ENCODE data around the gene UBASH3B.

The UBASH3B gene

DNA sequence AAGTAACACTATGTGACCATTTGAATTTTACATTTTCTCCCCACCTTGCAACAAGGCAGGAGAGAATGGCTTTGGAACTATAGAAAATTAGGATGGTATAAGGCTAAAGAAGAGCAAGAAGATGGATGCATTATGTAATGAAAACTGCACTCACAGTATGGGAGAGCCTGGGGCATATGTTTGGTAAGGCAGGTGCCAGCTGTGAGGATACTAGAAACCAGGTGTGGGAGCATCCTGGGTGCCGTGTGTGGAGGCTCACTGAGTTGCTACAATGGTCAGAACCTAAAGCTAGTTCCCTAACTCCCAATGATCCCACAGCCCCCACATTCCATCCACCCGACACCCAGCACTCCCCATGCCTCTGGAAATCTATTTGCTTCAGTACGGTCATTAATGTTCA is 42.9 kb downstream of the UBASH3B start:
- H3K4me3 ChIP-seq (ENCODE audit: low read length) = no peak overlapping the region; the same call in 1 of the 2 replicates
- no peak for DNase-seq (ENCODE audit: low read depth, low spot score)

DNA sequence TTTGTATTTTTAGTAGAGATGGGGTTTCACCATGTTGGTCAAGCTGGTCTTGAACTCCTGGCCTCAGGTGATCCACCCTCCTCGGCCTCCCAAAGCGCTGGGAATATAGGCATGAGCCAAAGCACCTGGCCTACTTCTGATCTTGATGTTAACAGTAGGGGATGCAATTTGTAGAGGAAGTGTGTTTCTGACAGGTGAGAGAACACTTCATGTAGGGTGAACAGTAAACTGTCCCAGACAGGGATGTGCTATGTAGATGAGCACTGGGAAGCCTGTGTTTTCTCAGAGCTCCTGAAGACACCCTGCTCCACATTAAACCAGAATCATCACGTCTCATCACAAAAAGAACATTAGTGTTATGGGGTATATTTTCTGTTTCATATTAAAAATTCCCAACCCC is 45.1 kb downstream of the UBASH3B start:
- no peak overlapping the region for H3K4me3 ChIP-seq (ENCODE audit: low read length)
- DNase-seq (ENCODE audit: low read depth, low spot score) = no peak

DNA sequence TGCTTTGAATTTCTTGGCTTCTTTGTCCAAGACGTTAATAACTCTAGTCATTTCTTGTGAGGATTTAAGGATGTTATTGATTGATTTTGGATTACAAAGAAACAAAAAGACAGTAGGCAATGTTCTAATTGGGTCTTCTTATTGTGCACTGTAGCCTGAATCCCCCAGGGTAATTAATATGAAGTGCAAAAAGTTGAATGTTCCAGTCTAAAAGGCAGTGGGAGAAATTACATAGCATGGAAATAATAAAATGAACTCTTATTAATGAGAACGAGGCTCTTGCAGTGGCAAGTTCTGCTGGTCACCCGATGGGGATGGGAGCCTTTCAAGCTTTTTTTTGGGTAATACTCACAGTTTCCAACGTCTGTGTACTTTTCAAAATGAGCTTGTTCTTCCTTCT is 45.6 kb downstream of the UBASH3B start:
- DNase-seq (ENCODE audit: low read depth, low spot score) = no peak
- no peak overlapping the region for H3K4me3 ChIP-seq (ENCODE audit: low read length)

DNA sequence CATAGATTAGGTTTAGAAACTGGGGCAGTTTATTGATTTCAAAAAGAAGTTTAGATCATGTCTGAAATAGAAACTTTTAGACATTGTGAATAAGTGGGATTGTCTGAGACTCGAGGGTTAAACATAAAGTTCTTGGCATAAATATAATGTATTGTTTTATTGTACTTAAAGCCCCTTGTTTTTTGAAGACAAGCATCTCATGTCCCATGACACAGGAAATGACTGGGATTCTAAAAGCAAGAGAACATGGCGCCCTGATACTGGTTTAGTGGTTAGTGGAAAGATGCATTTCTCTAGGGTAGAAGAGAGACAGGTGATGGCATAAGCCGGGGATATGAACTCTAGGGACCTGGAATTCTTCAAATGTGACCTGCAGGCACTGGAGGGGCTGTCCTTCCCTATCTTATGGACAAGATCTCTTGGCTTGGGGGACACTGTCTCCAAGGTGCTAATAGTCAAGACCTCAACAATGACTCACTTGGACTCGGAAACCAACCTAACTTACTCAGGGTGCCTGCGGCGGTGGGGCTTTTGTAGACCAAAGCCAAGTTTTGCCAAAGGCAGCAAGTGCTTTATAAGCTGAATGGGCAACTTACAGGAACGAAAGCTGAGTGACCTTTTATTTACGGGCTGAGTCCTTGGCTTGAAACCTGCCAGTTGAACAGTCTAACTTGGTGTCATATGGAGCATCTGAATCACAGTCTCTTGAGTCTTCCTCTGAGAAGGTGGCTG is 48.2 kb downstream of the UBASH3B start:
- no peak overlapping the region for H3K4me3 ChIP-seq (ENCODE audit: low read length)
- no peak for DNase-seq (ENCODE audit: low read depth, low spot score)

DNA sequence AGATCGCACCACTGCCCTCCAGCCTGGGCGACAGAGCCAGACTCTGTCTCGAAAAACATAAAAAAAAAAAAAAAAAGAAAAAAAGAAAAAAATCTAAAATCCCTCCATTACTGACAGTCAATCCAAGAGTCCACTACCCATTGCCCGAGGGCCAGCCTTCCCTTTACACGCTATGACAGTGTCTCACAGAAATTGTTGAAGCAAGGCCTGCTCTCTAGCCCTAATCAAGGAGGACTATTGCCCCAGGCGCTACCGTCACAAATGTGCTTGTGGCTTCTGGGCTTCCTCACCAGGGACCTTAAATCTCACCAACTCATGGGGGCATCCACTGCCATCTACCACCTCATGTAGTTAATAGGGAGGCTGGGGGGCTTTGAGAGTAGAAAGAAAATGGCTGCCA is 49.9 kb downstream of the UBASH3B start:
- no peak for DNase-seq (ENCODE audit: low read depth, low spot score)
- H3K4me3 ChIP-seq (ENCODE audit: low read length) = no peak overlapping the region

DNA sequence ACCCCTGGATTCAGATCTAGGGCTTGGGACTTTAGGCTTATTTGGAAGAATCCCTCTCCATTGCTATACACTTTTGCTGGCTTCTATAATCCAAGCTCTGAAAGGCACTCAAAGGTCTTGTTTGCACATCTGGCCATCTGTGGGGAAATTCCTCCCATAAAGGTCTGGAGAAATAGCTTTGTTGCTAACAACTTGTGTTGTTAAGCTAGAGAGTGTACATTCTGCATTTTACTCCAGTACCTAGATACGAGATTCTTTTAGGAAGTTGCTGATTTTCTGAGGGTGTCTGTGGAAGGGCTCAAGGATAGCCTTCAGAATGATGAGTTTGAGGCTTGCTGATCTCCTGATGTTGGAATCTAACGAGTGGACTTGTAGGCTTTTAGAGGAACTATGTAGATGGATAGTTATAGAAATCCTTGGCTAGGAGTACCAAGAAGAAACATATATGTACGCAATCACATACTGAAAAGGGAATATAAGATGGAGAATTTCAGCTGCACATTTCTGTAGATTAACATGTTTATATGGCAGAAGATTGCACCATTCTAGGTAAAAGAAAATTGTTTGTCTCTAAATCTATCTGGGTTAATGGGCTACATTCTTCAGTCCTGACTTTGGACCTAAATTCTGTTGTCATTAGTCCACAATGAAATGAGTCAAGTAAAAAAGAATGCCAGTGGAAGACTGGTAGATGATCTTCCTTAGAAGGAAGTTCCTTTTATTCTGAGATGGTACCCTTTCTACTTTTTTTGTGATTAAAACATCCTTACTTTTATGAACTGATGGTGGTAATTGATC is 51.0 kb downstream of the UBASH3B start:
- no peak overlapping the region for H3K4me3 ChIP-seq (ENCODE audit: low read length)

DNA sequence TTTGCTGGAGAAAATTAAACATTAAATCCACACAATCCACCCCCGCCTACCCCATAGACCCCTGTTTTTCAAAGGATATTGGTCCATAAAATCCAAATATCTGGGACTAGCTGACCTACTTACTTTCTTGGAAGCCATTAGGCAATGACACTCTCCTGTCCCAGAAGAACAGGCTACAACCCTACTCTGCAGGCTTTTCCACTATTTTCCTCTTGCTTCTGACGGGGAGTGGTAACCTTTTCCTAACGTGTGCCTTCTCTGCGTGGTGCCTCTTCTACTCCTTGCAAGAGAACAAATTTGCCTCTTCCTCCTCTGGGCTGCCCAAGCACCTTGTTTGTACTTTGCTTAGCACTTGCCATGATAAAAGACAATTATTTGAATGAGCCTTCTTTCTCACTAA is 51.6 kb downstream of the UBASH3B start:
- no peak overlapping the region for H3K4me3 ChIP-seq (ENCODE audit: low read length)
- DNase-seq (ENCODE audit: low read depth, low spot score) = no peak

More for the DNA sequence above, 51.0 kb downstream of the UBASH3B start:
- DNase-seq (ENCODE audit: low read depth, low spot score) = no peak

DNA sequence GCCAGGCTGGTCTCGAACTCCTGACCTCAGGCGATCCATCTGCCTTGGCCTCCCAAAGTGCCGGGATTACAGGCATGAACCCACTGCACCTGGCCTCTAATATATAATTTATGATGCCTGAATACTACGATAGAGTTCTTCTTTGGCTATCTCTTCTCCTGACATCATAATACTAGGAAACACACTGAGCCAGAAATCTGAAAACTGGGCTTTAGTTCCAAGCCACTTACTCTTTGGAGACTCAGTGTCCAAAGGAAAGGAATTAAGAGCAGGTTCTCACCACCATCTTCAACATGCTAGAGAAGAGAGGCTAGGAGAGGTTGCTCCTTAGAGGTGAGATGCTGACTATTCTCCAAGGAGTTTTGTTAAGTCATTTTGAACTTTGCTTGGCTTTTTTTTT is 52.4 kb downstream of the UBASH3B start:
- no peak for DNase-seq (ENCODE audit: low read depth, low spot score)
- no peak overlapping the region for H3K4me3 ChIP-seq (ENCODE audit: low read length)

DNA sequence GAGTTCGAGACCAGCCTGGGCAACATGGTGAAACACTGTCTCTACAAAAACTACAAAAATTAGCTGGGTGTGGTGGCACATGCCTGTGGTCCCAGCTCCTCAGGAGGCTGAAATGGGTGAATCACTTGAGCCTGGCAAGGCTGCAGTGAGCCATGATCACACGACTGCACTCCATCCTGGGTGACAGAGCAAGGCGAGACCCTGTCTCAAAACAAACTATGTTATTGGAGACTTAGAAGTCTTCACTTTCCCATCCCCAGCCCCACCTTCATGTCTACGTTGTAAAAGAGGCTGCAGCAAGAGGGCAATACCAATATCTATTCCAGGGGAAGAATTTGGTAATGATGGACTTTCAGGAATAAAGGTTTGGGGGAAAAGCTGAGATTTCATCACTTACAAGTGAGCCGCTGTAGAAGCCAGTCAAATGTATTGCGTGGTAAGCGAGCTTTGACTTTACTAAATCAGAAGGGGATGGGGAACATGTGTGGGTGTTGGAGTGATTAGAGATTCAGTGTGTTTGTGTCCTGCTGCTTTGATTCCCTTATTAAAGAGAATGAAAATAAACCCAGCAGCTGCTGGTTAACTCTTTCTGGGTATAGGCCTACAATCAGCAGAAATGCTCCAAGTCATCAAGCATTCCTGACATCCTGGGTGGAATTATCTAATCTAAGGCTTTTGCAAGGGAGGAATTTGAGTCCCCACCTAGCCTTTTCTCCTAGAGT is 53.7 kb downstream of the UBASH3B start:
- no peak overlapping the region for H3K4me3 ChIP-seq (ENCODE audit: low read length)
- DNase-seq (ENCODE audit: low read depth, low spot score) = no peak

DNA sequence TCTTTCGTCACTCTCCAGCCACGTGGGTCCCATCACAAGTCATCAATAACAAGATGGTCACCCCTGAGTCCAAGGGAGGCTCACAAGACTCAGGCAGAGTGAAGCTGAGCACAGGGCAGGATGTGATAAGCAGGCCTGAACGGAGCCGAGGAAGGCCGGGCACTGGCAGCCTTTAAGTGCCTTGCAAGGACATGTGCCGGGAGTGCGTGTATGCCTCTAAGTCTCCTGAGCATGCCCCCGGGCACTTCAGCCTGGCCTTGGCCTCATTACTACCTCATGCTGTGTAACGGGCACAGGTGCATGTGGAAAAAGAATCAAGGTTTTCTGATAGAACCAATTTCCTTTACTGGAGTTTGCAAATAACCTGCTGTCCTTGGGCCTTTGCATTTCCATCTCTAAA is 55.8 kb downstream of the UBASH3B start:
- no peak overlapping the region for H3K4me3 ChIP-seq (ENCODE audit: low read length)
- no peak for DNase-seq (ENCODE audit: low read depth, low spot score)

DNA sequence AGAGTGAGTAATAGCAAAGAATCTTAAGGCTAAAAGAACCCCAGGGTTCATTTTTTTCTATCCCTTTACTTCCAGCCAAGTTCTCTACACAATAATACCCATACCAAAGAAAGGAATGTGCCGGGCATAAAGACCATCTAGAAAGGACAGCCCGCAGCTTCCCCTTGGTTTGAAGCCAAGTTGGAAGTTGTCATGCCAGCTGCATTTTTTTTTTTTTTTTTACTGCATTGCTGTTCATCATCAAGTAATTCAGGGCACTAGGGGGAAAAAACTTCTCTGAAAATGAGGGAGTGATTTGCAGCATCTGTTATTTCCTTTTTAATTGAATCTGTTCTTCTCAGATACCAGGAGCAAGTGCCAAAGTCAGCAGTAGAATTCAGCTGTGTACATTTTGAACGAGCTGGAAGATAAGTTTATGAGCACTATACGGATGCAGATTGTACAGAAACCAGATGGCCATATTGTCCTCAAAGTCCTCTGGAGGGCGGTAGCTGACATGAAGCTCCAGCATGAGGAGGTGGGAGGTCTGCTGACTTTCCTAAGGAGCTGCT is 56.4 kb downstream of the UBASH3B start:
- H3K4me3 ChIP-seq (ENCODE audit: low read length) = no peak overlapping the region
- DNase-seq (ENCODE audit: low read depth, low spot score) = no peak

DNA sequence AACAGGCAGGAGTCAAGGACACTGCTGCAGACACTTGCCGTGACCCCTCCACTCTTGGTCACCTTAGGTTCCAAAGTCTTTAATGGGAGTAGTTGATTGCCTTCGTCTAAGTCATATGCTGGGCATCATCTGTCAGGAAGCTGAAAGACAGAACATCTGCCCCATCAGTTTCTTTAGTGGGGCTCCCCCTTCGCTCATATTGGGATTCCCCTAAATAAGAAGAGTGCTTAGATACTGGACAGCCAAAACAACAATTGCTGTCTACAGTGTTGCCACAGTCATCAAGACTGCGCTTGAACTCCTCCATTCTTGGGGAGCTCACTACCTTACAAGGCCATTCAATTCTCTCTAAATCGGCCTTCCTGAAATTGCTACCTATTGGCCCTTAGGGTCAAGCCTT is 58.5 kb downstream of the UBASH3B start:
- DNase-seq (ENCODE audit: low read depth, low spot score) = no peak
- H3K4me3 ChIP-seq (ENCODE audit: low read length) = no peak overlapping the region

DNA sequence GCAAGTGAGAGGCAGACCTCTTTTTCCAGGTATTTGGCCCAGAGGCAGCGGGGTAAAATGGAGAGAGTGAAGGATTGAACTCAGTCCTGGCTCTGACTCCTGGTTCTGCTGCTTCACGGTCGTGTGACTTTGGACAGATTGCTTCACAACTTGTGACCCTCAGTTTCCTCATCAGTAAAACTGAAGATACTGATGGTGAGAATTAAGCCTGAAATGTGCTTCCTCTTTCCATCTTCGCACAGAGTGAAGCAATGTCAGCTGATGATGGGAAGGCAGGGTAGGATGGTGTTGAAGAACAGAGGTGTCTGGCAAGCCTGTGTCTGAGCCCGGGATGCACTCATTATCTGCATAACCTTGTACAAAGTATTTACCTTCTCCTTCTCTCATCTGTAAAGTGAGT is 59.0 kb downstream of the UBASH3B start:
- DNase-seq (ENCODE audit: low read depth, low spot score) = no peak
- H3K4me3 ChIP-seq (ENCODE audit: low read length) = no peak overlapping the region

DNA sequence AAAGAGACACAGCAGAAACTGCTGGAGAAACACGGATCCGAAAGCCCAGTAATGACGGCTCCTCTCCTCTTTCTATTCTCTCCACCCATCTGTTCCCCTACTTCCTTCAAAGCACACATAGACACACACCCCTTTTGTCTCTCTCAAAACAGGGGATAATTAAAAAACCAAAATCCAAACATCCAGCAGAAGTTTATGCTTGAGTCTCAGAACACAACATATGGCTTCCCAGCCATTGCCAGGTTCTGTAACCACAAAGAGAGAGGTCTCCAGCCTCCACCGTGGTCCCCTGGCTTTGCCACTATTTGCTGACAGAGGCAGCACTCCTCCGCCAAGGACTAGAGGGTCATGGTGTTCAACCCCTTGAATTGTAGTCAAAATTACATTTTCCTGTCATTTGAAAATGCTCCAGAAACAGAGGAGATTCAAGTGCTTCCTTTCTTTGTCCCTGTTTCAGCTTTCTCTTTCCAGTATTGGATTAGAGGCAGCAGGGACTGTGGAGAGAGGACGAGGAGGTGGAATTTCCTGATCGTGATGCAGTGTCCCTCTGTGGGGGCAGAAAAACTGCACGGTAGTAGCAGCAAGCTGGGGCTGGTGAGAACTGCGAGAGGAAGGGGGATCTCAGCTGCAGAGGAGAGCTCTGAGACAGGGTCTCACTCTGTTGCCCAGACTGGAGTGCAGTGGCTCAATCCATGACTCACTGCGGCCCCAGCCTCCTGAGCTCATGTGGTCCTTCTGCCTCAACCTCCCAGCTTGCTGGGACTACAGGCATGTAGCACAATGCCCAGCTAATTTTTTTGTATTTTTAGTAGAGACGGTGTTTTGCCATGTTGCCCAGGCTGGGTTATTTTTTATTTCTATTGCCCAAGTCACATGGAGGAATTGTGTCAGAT is 60.3 kb downstream of the UBASH3B start:
- no peak overlapping the region for H3K4me3 ChIP-seq (ENCODE audit: low read length)
- no peak for DNase-seq (ENCODE audit: low read depth, low spot score)

DNA sequence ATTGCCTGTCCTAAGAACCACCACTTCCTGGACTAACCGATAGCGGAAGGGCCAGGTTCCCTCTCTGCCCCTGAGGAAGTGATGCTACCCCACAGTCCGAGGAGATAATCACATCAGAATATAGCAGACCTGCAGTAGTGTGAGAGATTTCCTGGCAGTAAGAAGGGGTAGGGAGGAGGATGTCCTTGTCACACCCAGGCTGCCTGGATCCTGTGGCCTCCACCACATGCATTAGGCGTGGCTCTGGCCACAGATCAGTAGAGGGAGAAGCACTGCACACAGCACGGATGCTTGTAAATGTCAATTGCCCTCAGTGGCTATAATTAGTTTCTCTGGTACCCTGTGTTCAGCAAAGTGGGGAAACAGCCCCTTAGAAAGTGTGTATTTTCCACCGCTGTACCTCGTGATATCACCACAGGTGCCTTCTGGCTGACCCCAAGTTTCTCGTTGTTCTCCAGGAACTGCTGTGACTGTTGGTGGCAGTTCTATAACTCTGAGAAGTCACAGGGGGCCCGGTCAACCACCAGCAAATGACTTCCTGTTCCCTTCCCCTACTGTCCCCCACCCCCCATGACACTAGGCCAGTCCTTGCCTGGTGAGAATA is 61.8 kb downstream of the UBASH3B start:
- peak overlapping the region; percentile 1; the same call in 1 of the 2 replicates for H3K4me3 ChIP-seq (ENCODE audit: low read length)

DNA sequence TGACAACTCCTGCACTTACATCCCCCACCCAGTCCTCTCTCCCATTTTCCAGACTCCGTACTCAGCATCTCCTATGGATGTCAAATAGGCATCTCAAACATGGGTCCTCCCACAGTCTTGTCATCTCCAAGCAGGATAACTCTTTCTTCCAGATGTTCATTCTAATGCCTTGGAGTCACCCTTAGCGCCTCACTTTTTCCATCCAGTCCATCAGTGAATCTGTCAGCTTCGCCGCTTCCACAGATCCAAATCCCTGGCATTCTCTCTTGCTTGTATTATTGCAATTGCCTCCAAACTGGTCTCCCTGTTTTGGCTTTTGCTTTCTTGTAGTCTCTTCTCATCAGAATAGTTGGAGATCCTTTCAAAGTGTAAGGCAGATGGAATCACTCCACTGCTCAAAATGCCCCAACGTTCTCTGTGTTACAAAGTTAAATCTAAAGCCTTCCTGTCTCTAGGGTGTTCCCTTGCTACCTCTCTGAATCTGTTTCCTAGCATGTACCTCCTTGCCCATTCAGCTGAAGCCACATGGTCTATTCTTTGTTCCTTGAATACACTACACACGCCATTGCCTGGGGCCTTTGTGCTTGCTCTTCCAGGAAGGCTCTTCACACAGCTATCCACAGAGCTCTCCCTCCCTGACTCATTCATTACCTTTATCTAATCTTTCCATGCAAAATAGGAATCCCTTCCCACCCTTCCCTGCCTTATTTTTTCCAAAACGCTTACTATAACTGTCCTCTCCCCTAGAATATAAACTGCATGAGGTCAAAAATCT is 64.8 kb downstream of the UBASH3B start:
- DNase-seq (ENCODE audit: low read depth, low spot score) = no peak
- H3K4me3 ChIP-seq (ENCODE audit: low read length) = no peak overlapping the region

More for the DNA sequence above, 61.8 kb downstream of the UBASH3B start:
- DNase-seq (ENCODE audit: low read depth, low spot score) = peak; percentile 86

DNA sequence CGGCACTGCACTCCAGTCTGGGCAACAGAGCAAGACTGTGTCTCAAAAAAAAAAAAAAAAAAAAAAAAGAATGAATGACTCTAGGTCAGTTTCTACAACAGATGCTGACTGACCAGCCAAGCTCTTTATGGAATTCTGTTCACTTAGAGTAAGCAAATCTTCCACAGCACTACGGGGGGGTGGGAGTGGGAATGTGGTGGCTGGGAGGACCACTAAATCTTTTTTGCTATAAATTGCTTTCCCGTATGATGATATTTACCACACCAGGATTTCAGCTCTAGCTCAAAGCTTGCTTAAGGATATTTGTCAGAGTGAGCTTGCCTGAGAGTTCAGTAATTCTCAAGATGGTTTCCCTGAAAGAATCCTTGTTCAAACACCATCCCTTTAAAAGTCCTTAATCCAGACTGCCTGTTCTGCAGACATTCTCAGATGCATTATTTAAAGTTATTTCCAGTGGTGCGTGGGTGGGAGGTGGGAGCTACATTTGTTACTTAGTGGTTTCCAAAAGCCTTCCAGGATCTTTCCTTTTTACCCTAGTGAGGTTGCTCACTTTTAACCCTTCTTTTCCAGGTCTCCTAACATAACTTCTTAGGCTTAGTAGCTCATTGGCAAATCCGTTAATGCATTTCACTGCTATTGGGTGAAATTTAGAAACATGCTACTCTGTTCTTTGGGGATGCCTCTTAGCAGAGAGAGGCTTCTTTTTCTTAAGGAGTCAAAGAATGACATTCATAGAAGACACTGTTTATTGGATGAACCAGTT is 65.9 kb downstream of the UBASH3B start:
- DNase-seq (ENCODE audit: low read depth, low spot score) = no peak
- H3K4me3 ChIP-seq (ENCODE audit: low read length) = no peak overlapping the region
